Mammary epithelial cell (primary cell): ENCODE measurements around the gene SPDEF.

Experiments
- CTCF ChIP-seq, 2 donors: IDR thresholded peaks in 1 of 2; conservative IDR thresholded peaks in 1 of 2; 2 replicates each; pipeline ENCODE4 v1.5.1; 2011 to 2012; ENCODE audit warnings: inconsistent platforms in 2 of 2, low read length in 2 of 2, mild to moderate bottlenecking in 2 of 2, control low read depth in 1 of 2, low read depth in 1 of 2; ENCODE audit not compliant: insufficient read depth in 1 of 2; ENCODE audit errors: extremely low read depth in 1 of 2
- EZH2 ChIP-seq: IDR thresholded peaks from 2 replicates; pipeline ENCODE4 v1.6.1; 2012; ENCODE audit warnings: low read length, inconsistent platforms, borderline replicate concordance

- TF ChIP-seq CTCF (conservative IDR thresholded peaks at IDR 0.05 in 1 of 2, IDR thresholded peaks at IDR 0.05 in 1 of 2; ENCODE audit: extremely low read depth in 1 of 2, insufficient read depth in 1 of 2, low read depth in 1 of 2, low read length in 2 of 2) = no peak
- TF ChIP-seq EZH2 = no peak
Observed at GRCh38 chr6:34514112-34514511, 42.0 kb downstream of the SPDEF start.
